K562 (cell line): ENCODE data around the gene PCNX3. TPM values are rescaled to one million over a fixed set of nuclear protein-coding genes. Genes with fewer than 3 reads are reported as not detected.

Experiments
- ELF1 ChIP-seq: fragments of 200-800 bp; sonication (Bioruptor generic); IDR thresholded peaks from 2 replicates; pipeline ENCODE4 v1.6.1; 2016; ENCODE audit warnings: missing genetic modification characterization, missing compliant biosample characterization
- GATA2 ChIP-seq: sonication (generic); formaldehyde crosslinking; IDR thresholded peaks from 2 replicates; pipeline ENCODE4 v1.4.0; 2020; ENCODE audit warnings: mild to moderate bottlenecking, missing genetic modification reagents
- KAT7 ChIP-seq: sonication (generic); formaldehyde crosslinking; IDR thresholded peaks from 2 replicates; pipeline ENCODE4 v1.8.0; 2022; ENCODE audit warnings: missing genetic modification reagents, mild to moderate bottlenecking, borderline replicate concordance
- MAFF ChIP-seq: IDR thresholded peaks from 2 replicates; pipeline ENCODE4 v1.6.1; 2012; ENCODE audit warnings: low read length, improper control_type of control experiment
- NFE2L1 ChIP-seq: fragments of 450-650 bp; IDR thresholded peaks from 2 replicates; pipeline ENCODE4 v1.6.1; 2016; ENCODE audit warnings: missing genetic modification characterization, low read depth, mild to moderate bottlenecking, missing compliant biosample characterization, moderate library complexity, borderline replicate concordance
- NR2F6 ChIP-seq: fragments of 450-650 bp; formaldehyde crosslinking; IDR thresholded peaks from 2 replicates; pipeline ENCODE4 v1.4.0; 2020; ENCODE audit warnings: mild to moderate bottlenecking
- PCBP2 ChIP-seq: fragments of 200-400 bp; formaldehyde crosslinking; IDR thresholded peaks from 2 replicates; pipeline ENCODE4 v1.6.1; 2018; ENCODE audit warnings: low read length, low read depth, mild to moderate bottlenecking, moderate library complexity; ENCODE audit not compliant: poor library complexity, severe bottlenecking
- RBM25 ChIP-seq: fragments of 200-400 bp; formaldehyde crosslinking; IDR thresholded peaks from 2 replicates; pipeline ENCODE4 v1.6.1; 2018; ENCODE audit warnings: low read length, low read depth, moderate library complexity; ENCODE audit not compliant: severe bottlenecking
- SAFB ChIP-seq: fragments of 200-400 bp; formaldehyde crosslinking; IDR thresholded peaks from 2 replicates; pipeline ENCODE4 v1.6.1; 2017; ENCODE audit warnings: low read depth, low read length, borderline replicate concordance
- SAP30 ChIP-seq: fragments of 200-600 bp; sonication (generic); IDR thresholded peaks from 2 replicates; pipeline ENCODE4 v1.6.1; 2012; ENCODE audit warnings: borderline replicate concordance, low read depth, mild to moderate bottlenecking, moderate library complexity, low read length, control low read depth, inconsistent platforms; ENCODE audit not compliant: insufficient read depth, poor library complexity, severe bottlenecking
- SIN3B ChIP-seq: fragments of 450-650 bp; IDR thresholded peaks from 2 replicates; pipeline ENCODE4 v1.6.1; 2017; ENCODE audit warnings: low read depth, mild to moderate bottlenecking, moderate library complexity
- SMARCB1 ChIP-seq: IDR thresholded peaks from 2 replicates; pipeline ENCODE4 v1.6.1; 2011; ENCODE audit warnings: improper control_type of control experiment, low read depth; ENCODE audit not compliant: insufficient read length
- SREBF2 ChIP-seq: sonication (generic); formaldehyde crosslinking; IDR thresholded peaks from 2 replicates; pipeline ENCODE4 v1.4.0; 2020; ENCODE audit warnings: mild to moderate bottlenecking, missing genetic modification reagents
- ZBTB2 ChIP-seq: fragments of 450-650 bp; IDR thresholded peaks from 2 replicates; pipeline ENCODE4 v1.6.1; 2016; ENCODE audit warnings: antibody characterized with exemption
- ZNF217 ChIP-seq: sonication (generic); formaldehyde crosslinking; IDR thresholded peaks from 2 replicates; pipeline ENCODE4 v1.8.0; 2022; ENCODE audit warnings: mild to moderate bottlenecking, missing genetic modification reagents
- ZNF274 ChIP-seq: IDR thresholded peaks from 2 replicates; pipeline ENCODE4 v1.6.1; 2011; ENCODE audit warnings: low read depth, mild to moderate bottlenecking, low read length, moderate library complexity, borderline replicate concordance
- ZNF407 ChIP-seq: fragments of 450-650 bp; IDR thresholded peaks from 2 replicates; pipeline ENCODE4 v1.6.1; 2016; ENCODE audit warnings: low read depth
- ZNF408 ChIP-seq: fragments of 250-450 bp; sonication (Bioruptor Pico); IDR thresholded peaks from 2 replicates; pipeline ENCODE4 v1.4.0; 2020; ENCODE audit warnings: low read depth, mild to moderate bottlenecking, moderate library complexity
- polyA plus RNA-seq, 8 experiments: library from polyadenylated mRNA; depleted of rRNA in 4 of 8; stranded (reverse) in 5 of 8; unstranded in 3 of 8; fragments of >200 nt; fragmentation: Nextera tagmentation in 2 of 8; fragmentation: Illumina TruSeq in 1 of 8; extraction: Ambion mirVana in 2 of 8; extraction: Trizol in 1 of 8; gene quantifications; 2 replicates each; pipeline versions ENCODE4 v1.2.1 to v1.2.3, GENCODE V29; 2011 to 2014; ENCODE audit warnings: inconsistent platforms in 1 of 8, missing spikeins in 1 of 8
- total RNA-seq, 7 experiments: library from RNA; depleted of rRNA in 6 of 7; stranded (reverse); fragments of >200 nt in 6 of 7; fragmentation: Illumina TruSeq in 2 of 7; extraction: Trizol in 2 of 7; gene quantifications; 2 replicates each; pipeline versions ENCODE4 v1.2.1 to v1.2.3, GENCODE V29; 2011 to 2021; ENCODE audit warnings: low replicate concordance in 1 of 7

PCNX3 gene
- total and polyA plus RNA-seq, 9 of the 15 experiments (the other 6 are each of a cell fraction or from before 2014, with no cell fraction given): 0.11 to 47.8 (median 12.8) TPM

- no peak for TF ChIP-seq ZNF407
- TF ChIP-seq ZNF217 (CRISPR knock-in tag): no peak
- TF ChIP-seq RBM25: no peak
- TF ChIP-seq SAFB: no peak
- TF ChIP-seq ZBTB2: peak; percentile 67
- TF ChIP-seq SIN3B: peak; percentile 99
- 0 out of 2 replicates have a peak, but pooled peaks have one; percentile 28 for TF ChIP-seq GATA2 (CRISPR knock-in tag)
- peak; percentile 79 for TF ChIP-seq SAP30
- no peak for TF ChIP-seq NFE2L1 (tag)
- TF ChIP-seq SREBF2: no peak
- TF ChIP-seq PCBP2: no peak
- peak; percentile 75; the same call in 1 of the 2 replicates for TF ChIP-seq ELF1
- no peak for TF ChIP-seq MAFF
- TF ChIP-seq ZNF274: no peak
- TF ChIP-seq NR2F6 (CRISPR knock-in tag): no peak
- TF ChIP-seq ZNF408: no peak
- TF ChIP-seq KAT7 (CRISPR knock-in tag): peak; percentile 88
- no peak for TF ChIP-seq SMARCB1
These were observed 45.3 kb upstream of the PCNX3 start, which contains the start of gene ZNRD2 (continued) for GRCh38 chr11:65569973-65570918.
